ENCODE measurements around the gene CST9L. TPM values are rescaled to one million over a fixed set of nuclear protein-coding genes. Genes with fewer than 3 reads are reported as not detected.

CST9L gene
- total RNA-seq, 1 experiment from 2014 or later = not detected

- no peaks in the 10 kb centered on the region for H3K4me1 Mint-ChIP-seq (ENCODE audit: low read depth, unreplicated experiment)
- intact Hi-C loops (cut with micrococcal nuclease; ENCODE audit: unreplicated experiment) = loop anchor here (10.0 kb wide), 1 partner anchor 62 kb away; the partner anchor contains the start of gene CST9
- no peak overlapping the region for H3K27ac Mint-ChIP-seq (ENCODE audit: unreplicated experiment)
- H3K27me3 Mint-ChIP-seq (ENCODE audit: insufficient read depth, unreplicated experiment) = peaks cover 10% of the 10 kb centered on the region
- Histone ChIP-seq H3K27me3 (replicated peaks; ENCODE audit: control insufficient read depth, insufficient read depth, low read length) (peaks cover 1% of the 10 kb centered on the region; the same call in 1 of the 2 replicates), H3K4me3 (ENCODE audit: low read depth, low read length) (no peak overlapping the region), H3K36me3 (ENCODE audit: control insufficient read depth, insufficient read depth, low read length) (no peaks in the 10 kb centered on the region), H3K4me1 (no peaks in the 10 kb centered on the region), H3K9me3 (no peaks in the 10 kb centered on the region)
- no TSS peak for BruUV-seq (replicated peaks)
- ChIA-PET POLR2A (no interaction called here), CTCF (no interaction called here)
- no peak for TF ChIP-seq CTCF (IDR thresholded peaks at IDR 0.05; ENCODE audit: insufficient read depth in 1 of 2, low read depth in 1 of 2, low read length in 1 of 2, severe bottlenecking in 1 of 2, unreplicated experiment in 1 of 2)
- no peak for DNase-seq
- H3K9me3 Mint-ChIP-seq (ENCODE audit: unreplicated experiment) = no peaks in the 10 kb centered on the region
- H3K36me3 Mint-ChIP-seq (ENCODE audit: insufficient read depth, unreplicated experiment) = no peaks in the 10 kb centered on the region
- H3K4me3 Mint-ChIP-seq (ENCODE audit: unreplicated experiment) = no peak overlapping the region
Measured at GRCh38 chr20:23542801-23543200, 25.5 kb downstream of the CST9L start.

- no peak for DNase-seq
- H3K27me3 ChIP-seq (replicated peaks; ENCODE audit: control insufficient read depth, insufficient read depth, low read length) = peaks cover 1% of the 10 kb centered on the region; the same call in 1 of the 2 replicates
- TF ChIP-seq CTCF (IDR thresholded peaks at IDR 0.05; ENCODE audit: insufficient read depth in 1 of 2, low read depth in 1 of 2, low read length in 1 of 2, severe bottlenecking in 1 of 2, unreplicated experiment in 1 of 2) = no peak
- Mint-ChIP-seq H3K36me3 (ENCODE audit: insufficient read depth, unreplicated experiment) (no peaks in the 10 kb centered on the region), H3K9me3 (ENCODE audit: unreplicated experiment) (no peaks in the 10 kb centered on the region), H3K4me3 (ENCODE audit: unreplicated experiment) (no peak overlapping the region), H3K27ac (ENCODE audit: unreplicated experiment) (no peak overlapping the region), H3K4me1 (ENCODE audit: low read depth, unreplicated experiment) (no peaks in the 10 kb centered on the region), H3K27me3 (ENCODE audit: insufficient read depth, unreplicated experiment) (peaks cover 10% of the 10 kb centered on the region)
- H3K9me3 ChIP-seq = no peaks in the 10 kb centered on the region
- H3K4me1 ChIP-seq = no peaks in the 10 kb centered on the region
- intact Hi-C loops (cut with micrococcal nuclease; ENCODE audit: unreplicated experiment) = loop anchor here (10.0 kb wide), 1 partner anchor 63 kb away; the partner anchor contains the start of gene CST9
- no peak overlapping the region for H3K4me3 ChIP-seq (ENCODE audit: low read depth, low read length)
- ChIA-PET POLR2A (no interaction called here), CTCF (interaction anchor here (0.7 kb wide), 1 partner anchor 201 kb away, joined by 3 read pairs; no protein-coding TSS in a partner anchor)
- H3K36me3 ChIP-seq (ENCODE audit: control insufficient read depth, insufficient read depth, low read length) = no peaks in the 10 kb centered on the region
- no TSS peak for BruUV-seq (replicated peaks)
Measured at GRCh38 chr20:23541776-23542175, 26.5 kb downstream of the CST9L start.

- no peaks in the 10 kb centered on the region for H3K4me1 Mint-ChIP-seq (ENCODE audit: low read depth, unreplicated experiment)
Measured at GRCh38 chr20:23541330-23541729, 27.0 kb downstream of the CST9L start.

More at GRCh38 chr20:23541330-23541729, 27.0 kb downstream of the CST9L start:
- Histone ChIP-seq H3K36me3 (ENCODE audit: control insufficient read depth, insufficient read depth, low read length) (no peaks in the 10 kb centered on the region), H3K4me3 (ENCODE audit: low read depth, low read length) (no peak overlapping the region), H3K9me3 (no peaks in the 10 kb centered on the region), H3K4me1 (no peaks in the 10 kb centered on the region), H3K27me3 (replicated peaks; ENCODE audit: control insufficient read depth, insufficient read depth, low read length) (peaks cover 1% of the 10 kb centered on the region; the same call in 1 of the 2 replicates)
- no peak for DNase-seq
- no peak for TF ChIP-seq CTCF (IDR thresholded peaks at IDR 0.05; ENCODE audit: insufficient read depth in 1 of 2, low read depth in 1 of 2, low read length in 1 of 2, severe bottlenecking in 1 of 2, unreplicated experiment in 1 of 2)
- POLR2A ChIA-PET = no interaction called here
- Mint-ChIP-seq H3K36me3 (ENCODE audit: insufficient read depth, unreplicated experiment) (no peaks in the 10 kb centered on the region), H3K27me3 (ENCODE audit: insufficient read depth, unreplicated experiment) (peaks cover 10% of the 10 kb centered on the region), H3K27ac (ENCODE audit: unreplicated experiment) (no peak overlapping the region), H3K4me3 (ENCODE audit: unreplicated experiment) (no peak overlapping the region), H3K9me3 (ENCODE audit: unreplicated experiment) (no peaks in the 10 kb centered on the region)
- BruUV-seq (replicated peaks) = no TSS peak
- CTCF ChIA-PET = no interaction called here
- intact Hi-C loops (cut with micrococcal nuclease; ENCODE audit: unreplicated experiment) = loop anchor here (10.0 kb wide), 1 partner anchor 63 kb away; the partner anchor contains the start of gene CST9

Data from Caco-2 (cell line).